Measurements from ENCODE around the gene APLNR.

DNA sequence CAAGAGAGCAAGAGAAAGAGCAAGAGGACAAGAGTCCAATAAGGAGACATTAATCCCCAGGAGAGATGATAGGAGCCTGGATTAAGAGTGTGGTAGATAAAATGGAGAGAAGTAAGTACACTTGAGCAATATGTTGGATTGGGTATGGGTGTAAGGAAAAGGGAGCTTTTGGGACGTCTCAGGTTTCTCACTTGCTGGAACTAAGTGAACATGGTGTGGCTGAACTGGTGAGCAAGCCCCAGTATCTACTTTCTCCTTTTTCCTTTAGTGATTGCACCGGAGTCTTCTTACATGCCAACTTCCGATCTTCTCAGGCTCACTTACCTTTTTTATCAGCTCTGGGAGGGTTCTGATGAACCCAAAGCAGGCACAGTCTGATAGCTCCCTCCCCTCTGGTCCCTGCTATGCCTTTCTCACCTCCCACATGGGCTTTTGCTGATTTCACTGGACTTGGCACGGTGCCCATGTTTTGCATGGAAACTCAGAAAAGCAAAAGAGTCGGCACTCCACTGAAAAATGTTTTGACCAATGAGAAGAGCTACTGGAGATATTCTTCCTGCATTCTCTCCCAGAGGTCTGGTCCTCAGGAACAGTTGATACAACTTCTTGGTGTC is 14.5 kb upstream of the APLNR start:
- TF ChIP-seq CTCF (IDR thresholded peaks at IDR 0.05) (no peak), ZFX (IDR thresholded peaks at IDR 0.05; ENCODE audit: borderline replicate concordance) (no peak)
